ENCODE data around the gene VWA1.
A peak's percentile ranks its signal among the peaks of the same experiment; 100 is the strongest.

GRCh38 chr1:1407636-1408318, 27.7 kb upstream of the VWA1 start:
- TF ChIP-seq CTCF (conservative IDR thresholded peaks at IDR 0.05): no peak
- TF ChIP-seq ZFX (IDR thresholded peaks at IDR 0.05): peak; percentile 49
